Measurements from ENCODE around the gene AMER2. TPM values are rescaled to one million over a fixed set of nuclear protein-coding genes. Genes with fewer than 3 reads are reported as not detected.
"Not testable (repeated sequence)": the region's sequence is repeated elsewhere in the genome, so short reads cannot be mapped to it uniquely, and the experiment has no call there.

AMER2 gene
- total and polyA plus RNA-seq, 5 experiments from 2014 or later = 0.14 TPM; not detected in 4

DNA sequence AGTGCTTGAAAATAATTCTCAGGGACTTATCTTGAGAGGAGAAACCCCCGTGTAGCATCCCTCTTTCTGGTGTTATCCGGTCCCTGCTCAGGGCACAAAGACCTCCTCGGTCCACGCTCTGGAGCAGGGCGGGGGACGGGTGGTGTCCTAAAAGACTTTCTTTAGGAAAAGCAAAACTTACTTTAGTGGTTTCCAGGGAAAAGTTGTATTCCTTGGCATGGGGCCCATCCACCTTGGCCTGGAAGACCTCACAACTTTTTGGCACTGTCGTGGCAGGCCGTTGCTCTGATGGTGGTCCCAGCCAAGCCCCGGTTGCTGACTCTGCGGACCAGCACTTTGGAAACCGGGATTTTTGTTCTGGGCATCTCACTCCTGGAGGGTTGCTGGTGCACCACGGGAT, 2.7 kb downstream of the AMER2 start:
- POLR2A ChIA-PET = no interaction called here
- Mint-ChIP-seq H3K4me3 (no peak overlapping the region), H3K27ac (no peak overlapping the region), H3K27me3 (peaks cover 33 to 63% (median 46%) of the 10 kb centered on the region in 5 donors), H3K9me3 (no peaks in the 10 kb centered on the region), H3K36me3 (no peaks in the 10 kb centered on the region), H3K4me1 (peaks cover 11 to 16% (median 12%) of the 10 kb centered on the region in 4 donors)
- ATAC-seq (no peak), DNase-seq (no peak)

- ATAC-seq (no peak), DNase-seq (no peak)
- Mint-ChIP-seq H3K9me3 (no peaks in the 10 kb centered on the region), H3K27me3 (peaks cover 27 to 62% (median 42%) of the 10 kb centered on the region in 5 donors), H3K4me3 (no peak overlapping the region), H3K36me3 (no peaks in the 10 kb centered on the region), H3K27ac (no peak overlapping the region), H3K4me1 (peaks cover 9 to 16% (median 12%) of the 10 kb centered on the region in 4 donors)
- POLR2A ChIA-PET = no interaction called here
Measured at GRCh38 chr13:25168790-25169189, 3.3 kb downstream of the AMER2 start.

GRCh38 chr13:25167382-25168174, 4.5 kb downstream of the AMER2 start:
- Mint-ChIP-seq H3K27me3 (peaks cover 17 to 54% (median 36%) of the 10 kb centered on the region in 5 donors), H3K4me1 (peaks cover 9 to 16% (median 12%) of the 10 kb centered on the region in 4 donors), H3K9me3 (no peaks in the 10 kb centered on the region), H3K27ac (no peak overlapping the region), H3K36me3 (no peaks in the 10 kb centered on the region), H3K4me3 (no peak overlapping the region)
- POLR2A ChIA-PET = no interaction called here
- ATAC-seq = no peak
- DNase-seq = no peak

- no peak for DNase-seq
- Mint-ChIP-seq H3K27me3 (peaks cover 6 to 42% (median 26%) of the 10 kb centered on the region in 5 donors), H3K4me3 (no peak overlapping the region), H3K9me3 (no peaks in the 10 kb centered on the region), H3K36me3 (no peaks in the 10 kb centered on the region), H3K27ac (no peak overlapping the region), H3K4me1 (peaks cover 2 to 5% (median 4%) of the 10 kb centered on the region in 4 donors)
- no peak for ATAC-seq
- POLR2A ChIA-PET = no interaction called here
Measured at GRCh38 chr13:25166306-25166705, 5.8 kb downstream of the AMER2 start.

DNA sequence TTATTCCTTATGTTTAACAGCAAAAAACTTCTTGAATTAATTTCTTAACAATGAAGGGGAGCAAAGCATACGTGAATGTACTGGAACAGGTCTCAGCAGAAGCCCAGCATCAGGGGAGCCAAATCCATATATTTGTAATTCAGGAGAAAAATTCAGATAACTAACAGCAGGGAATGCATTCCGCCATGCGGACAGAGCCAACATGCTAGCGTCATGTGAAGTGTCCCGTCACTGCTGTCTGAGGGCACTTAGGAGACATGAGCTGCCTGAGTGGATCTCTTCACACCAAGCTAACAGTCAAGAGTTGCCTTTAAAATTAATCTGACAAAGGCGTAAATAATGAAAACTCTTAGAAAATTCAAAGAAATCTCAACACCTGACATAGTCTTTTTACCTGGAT, 6.4 kb downstream of the AMER2 start:
- no peaks in the 10 kb centered on the region for H3K9me3 Mint-ChIP-seq
- H3K27me3 Mint-ChIP-seq = peaks cover 4 to 43% (median 20%) of the 10 kb centered on the region in 5 donors
- ATAC-seq (no peak), DNase-seq (no peak)
- no peak overlapping the region for H3K27ac Mint-ChIP-seq
- H3K4me1 Mint-ChIP-seq = peaks cover 0 to 2% (median under 1%) of the 10 kb centered on the region in 4 donors
- POLR2A ChIA-PET = no interaction called here
- no peak overlapping the region for H3K4me3 Mint-ChIP-seq
- H3K36me3 Mint-ChIP-seq = no peaks in the 10 kb centered on the region

DNA sequence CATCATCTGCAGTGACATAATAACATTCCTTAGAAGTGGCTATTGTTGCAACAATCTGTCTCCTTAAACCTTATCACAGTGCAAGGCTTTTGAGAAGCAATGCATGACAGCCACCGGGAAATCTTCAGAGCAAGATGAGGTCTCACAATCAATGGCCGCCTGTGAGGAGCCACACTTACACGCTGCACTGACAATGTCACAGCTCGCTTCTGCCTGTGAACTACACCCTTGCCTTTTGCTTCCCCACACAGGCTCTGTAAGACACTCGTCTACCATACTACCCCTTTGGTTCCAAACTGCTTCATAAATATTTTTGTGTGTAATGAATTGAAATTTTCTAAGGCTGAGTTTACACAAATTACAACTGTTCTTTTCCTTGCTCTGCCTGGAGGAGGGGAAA, 6.9 kb downstream of the AMER2 start:
- POLR2A ChIA-PET, H3K4me1 Mint-ChIP-seq, DNase-seq, H3K36me3 Mint-ChIP-seq, H3K9me3 Mint-ChIP-seq, H3K4me3 Mint-ChIP-seq, ATAC-seq, H3K27ac Mint-ChIP-seq: not testable (repeated sequence)
- peaks cover 4 to 41% (median 20%) of the 10 kb centered on the region in 5 donors for H3K27me3 Mint-ChIP-seq

DNA sequence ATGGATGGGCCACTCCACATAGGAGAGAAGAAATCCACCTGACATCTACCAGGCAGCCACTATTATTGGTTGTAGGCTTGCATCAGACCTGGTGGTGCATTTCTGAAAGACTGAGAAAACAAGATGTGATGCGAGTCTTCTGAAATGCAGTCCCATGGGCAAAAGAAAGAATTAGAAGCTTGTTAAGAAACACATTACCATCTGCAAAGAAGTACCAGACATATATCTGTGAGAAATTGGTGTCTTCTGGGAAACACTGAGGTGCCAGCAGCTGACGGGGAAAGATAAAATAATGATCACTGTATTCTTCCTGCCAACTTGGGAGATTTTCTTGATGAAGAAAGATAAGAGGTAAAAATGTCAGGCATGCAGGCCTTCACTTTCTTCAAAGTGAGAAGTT, 14.4 kb downstream of the AMER2 start:
- H3K27ac Mint-ChIP-seq = no peak overlapping the region
- H3K9me3 Mint-ChIP-seq = peaks cover 0 to under 1% (median 0%) of the 10 kb centered on the region in 9 donors
- H3K27me3 Mint-ChIP-seq = peaks cover 4 to 35% (median 12%) of the 10 kb centered on the region in 5 donors
- no peaks in the 10 kb centered on the region for H3K36me3 Mint-ChIP-seq
- POLR2A ChIA-PET = no interaction called here
- H3K4me1 Mint-ChIP-seq = no peaks in the 10 kb centered on the region
- ATAC-seq (no peak), DNase-seq (no peak)
- H3K4me3 Mint-ChIP-seq = no peak overlapping the region

GRCh38 chr13:25153736-25154135, 18.4 kb downstream of the AMER2 start:
- no peak overlapping the region for H3K4me3 Mint-ChIP-seq
- no peaks in the 10 kb centered on the region for H3K4me1 Mint-ChIP-seq
- no peak for ATAC-seq
- H3K36me3 Mint-ChIP-seq = no peaks in the 10 kb centered on the region
- DNase-seq = no peak
- H3K9me3 Mint-ChIP-seq = peaks cover 0 to 4% (median 0%) of the 10 kb centered on the region in 9 donors
- H3K27me3 Mint-ChIP-seq = peaks cover 9 to 70% (median 25%) of the 10 kb centered on the region in 5 donors
- H3K27ac Mint-ChIP-seq = no peak overlapping the region
- POLR2A ChIA-PET = no interaction called here

GRCh38 chr13:25151626-25152195, 20.4 kb downstream of the AMER2 start:
- Mint-ChIP-seq H3K4me3 (no peak overlapping the region), H3K27me3 (peaks cover 9 to 71% (median 25%) of the 10 kb centered on the region in 5 donors), H3K9me3 (peaks cover 0 to 4% (median 0%) of the 10 kb centered on the region in 9 donors), H3K27ac (no peak overlapping the region), H3K36me3 (no peaks in the 10 kb centered on the region), H3K4me1 (no peaks in the 10 kb centered on the region)
- POLR2A ChIA-PET = no interaction called here
- ATAC-seq (no peak), DNase-seq (no peak)

- peaks cover 0 to 4% (median 0%) of the 10 kb centered on the region in 9 donors for H3K9me3 Mint-ChIP-seq
- peaks cover 7 to 60% (median 26%) of the 10 kb centered on the region in 5 donors for H3K27me3 Mint-ChIP-seq
- no peak overlapping the region for H3K4me3 Mint-ChIP-seq
- no peaks in the 10 kb centered on the region for H3K4me1 Mint-ChIP-seq
- POLR2A ChIA-PET = no interaction called here
- ATAC-seq (no peak), DNase-seq (no peak)
- no peaks in the 10 kb centered on the region for H3K36me3 Mint-ChIP-seq
- H3K27ac Mint-ChIP-seq = no peak overlapping the region
Measured at GRCh38 chr13:25149711-25150110, 22.4 kb downstream of the AMER2 start.

GRCh38 chr13:25148402-25148771, 23.7 kb downstream of the AMER2 start:
- Mint-ChIP-seq H3K36me3 (no peaks in the 10 kb centered on the region), H3K4me1 (no peaks in the 10 kb centered on the region), H3K9me3 (peaks cover 0 to 4% (median 0%) of the 10 kb centered on the region in 9 donors), H3K27ac (no peak overlapping the region), H3K4me3 (no peak overlapping the region), H3K27me3 (peaks cover 8 to 58% (median 23%) of the 10 kb centered on the region in 5 donors)
- no peak for ATAC-seq
- POLR2A ChIA-PET = no interaction called here
- DNase-seq = no peak

DNA sequence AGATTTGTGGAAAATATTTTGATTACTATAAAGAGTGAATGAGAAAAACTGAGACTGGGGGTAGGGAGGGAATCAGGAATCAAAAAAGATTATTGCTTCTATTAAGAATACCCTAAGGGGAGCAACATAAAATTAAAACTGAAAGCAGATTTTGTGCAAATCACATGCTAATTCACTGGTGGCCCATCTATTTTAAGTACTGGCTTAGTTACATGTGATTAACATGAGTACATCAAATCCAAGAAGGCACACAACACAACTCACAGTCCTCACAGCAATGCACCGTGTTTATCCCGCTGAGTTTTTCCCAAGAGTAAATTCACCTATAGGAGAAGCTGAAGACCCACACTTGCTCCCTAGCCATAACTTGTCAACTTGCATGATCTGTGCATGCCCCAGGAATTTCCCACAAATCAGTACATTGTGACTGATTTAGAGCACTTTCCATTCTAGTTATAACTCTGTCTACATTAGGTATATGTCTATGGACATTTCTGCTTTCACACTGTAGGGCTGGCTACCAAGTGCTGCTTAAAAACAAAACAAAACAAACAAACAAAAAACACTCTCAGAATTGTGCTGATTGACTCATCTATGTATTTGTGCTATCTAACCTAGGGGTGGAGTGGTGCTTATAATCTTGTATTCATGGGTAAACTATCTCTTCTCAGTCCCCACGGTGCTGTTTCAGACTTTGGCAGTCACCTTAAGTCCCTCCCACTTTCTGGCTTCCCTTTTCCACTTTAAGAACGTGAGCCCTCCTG, 24.3 kb downstream of the AMER2 start:
- no peak for ATAC-seq

DNA sequence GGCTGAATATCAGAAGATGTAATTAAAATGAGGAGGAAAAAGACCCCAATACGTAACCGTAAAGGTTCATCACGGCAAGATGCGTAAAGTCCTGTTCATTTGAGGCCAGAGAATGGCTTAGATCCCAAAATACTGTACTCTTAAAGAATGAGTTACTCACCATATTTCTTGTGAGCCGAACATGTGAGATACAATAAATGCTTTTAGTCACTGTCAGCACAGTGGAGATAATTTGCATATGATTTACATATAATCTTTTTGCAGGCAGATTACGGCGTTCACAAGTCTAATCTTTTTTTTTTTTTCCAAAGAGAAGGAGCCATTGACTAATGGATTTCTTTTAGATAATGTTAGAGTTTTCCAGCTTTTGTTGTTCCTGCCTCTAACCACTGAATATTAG, 28.4 kb downstream of the AMER2 start:
- DNase-seq = no peak
- POLR2A ChIA-PET = no interaction called here
- peaks cover 10 to 37% (median 18%) of the 10 kb centered on the region in 5 donors for H3K27me3 Mint-ChIP-seq
- no peak for ATAC-seq
- no peaks in the 10 kb centered on the region for H3K9me3 Mint-ChIP-seq
- no peak overlapping the region for H3K27ac Mint-ChIP-seq
- H3K4me3 Mint-ChIP-seq = no peak overlapping the region
- no peaks in the 10 kb centered on the region for H3K36me3 Mint-ChIP-seq
- no peaks in the 10 kb centered on the region for H3K4me1 Mint-ChIP-seq

More for the DNA sequence above, 24.3 kb downstream of the AMER2 start:
- no peaks in the 10 kb centered on the region for H3K36me3 Mint-ChIP-seq
- POLR2A ChIA-PET = no interaction called here
- H3K9me3 Mint-ChIP-seq = peaks cover 0 to 4% (median 0%) of the 10 kb centered on the region in 9 donors
- H3K4me1 Mint-ChIP-seq = no peaks in the 10 kb centered on the region
- peaks cover 8 to 52% (median 20%) of the 10 kb centered on the region in 5 donors for H3K27me3 Mint-ChIP-seq
- H3K27ac Mint-ChIP-seq = no peak overlapping the region
- H3K4me3 Mint-ChIP-seq = no peak overlapping the region
- DNase-seq = no peak
